Stromal cell of bone marrow (primary cell): ENCODE results near the gene TESK2.
A peak's percentile ranks its signal among the peaks of the same experiment; 100 is the strongest.

ENCODE experiments used
- DNase-seq: peaks from one replicate; pipeline ENCODE4 v3.0.0-alpha.2; 2012; ENCODE audit warnings: low read depth

The TESK2 gene

GRCh38 chr1:45337630-45338325 is 153.2 kb downstream of the TESK2 start:
- DNase-seq: no peak

DNA sequence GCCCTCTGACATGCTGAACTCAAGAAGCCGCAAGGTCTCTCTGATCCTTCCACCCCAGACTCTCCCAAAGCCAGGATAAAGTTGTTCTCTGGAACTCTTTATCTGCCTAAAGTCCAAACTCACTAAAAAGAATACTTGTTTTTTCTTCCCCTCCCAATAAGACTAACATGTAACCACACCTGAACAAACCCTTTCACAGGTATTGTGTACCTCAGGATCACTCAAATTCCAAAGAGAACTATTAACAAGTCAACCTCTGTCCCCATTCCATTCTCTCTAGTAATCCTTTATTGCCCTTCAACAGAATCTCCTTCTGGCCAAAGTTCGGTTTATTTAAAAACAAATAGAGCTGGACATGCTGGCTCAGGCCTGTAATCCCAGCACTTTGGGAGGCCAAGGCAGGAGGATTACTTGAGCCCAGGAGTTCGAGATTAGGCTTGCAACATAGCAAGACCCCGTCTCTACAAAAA is 155.1 kb downstream of the TESK2 start:
- no peak for DNase-seq

DNA sequence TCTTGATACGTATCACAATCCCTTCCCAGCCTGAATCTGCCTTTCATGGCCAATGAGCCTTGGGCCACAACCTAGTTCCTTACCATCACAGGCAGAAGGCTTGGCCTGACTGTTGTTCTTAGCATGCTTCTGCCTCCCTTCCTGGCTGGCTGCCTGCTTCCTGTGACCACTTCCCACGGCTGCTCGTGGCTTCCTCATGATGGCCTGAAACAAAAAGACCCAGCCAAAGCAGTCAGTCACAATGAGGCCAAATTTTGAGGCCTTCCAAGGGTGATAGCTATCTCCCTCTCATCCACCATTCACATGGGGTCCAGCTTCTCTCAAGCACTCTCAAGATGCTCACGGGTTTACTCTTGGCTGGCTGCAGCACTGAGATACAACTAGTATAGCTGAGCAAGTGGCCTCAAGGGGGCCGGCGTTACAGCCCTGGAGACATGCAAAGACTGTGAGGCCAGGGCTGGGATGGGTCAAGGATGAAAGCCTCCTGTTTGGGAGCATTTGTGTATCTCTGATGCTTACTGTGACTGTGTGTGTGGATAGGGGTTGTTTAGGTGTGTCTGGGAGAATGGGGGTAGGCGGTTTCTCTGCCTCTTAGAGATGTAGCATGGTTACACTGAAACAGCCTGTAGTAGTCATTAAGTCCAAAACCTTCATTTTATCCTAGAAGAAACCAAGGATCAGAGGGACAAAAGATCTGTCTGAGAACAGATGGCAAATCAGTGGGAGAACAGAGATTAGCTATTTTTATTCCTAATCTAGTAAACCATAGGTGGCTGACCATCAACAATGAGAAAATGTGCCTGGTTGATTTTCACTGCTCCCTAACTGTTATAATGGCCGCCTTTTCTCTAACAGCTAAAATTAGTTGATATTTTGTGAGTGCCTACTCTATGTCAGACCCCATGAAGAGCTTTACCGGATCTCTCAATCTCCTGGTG is 156.4 kb downstream of the TESK2 start:
- DNase-seq: no peak

GRCh38 chr1:45332346-45332720 is 158.6 kb downstream of the TESK2 start:
- no peak for DNase-seq

- DNase-seq: no peak
Observed at GRCh38 chr1:45331436-45332345, 159.3 kb downstream of the TESK2 start.

GRCh38 chr1:45329445-45329844 is 161.5 kb downstream of the TESK2 start:
- DNase-seq: no peak

DNA sequence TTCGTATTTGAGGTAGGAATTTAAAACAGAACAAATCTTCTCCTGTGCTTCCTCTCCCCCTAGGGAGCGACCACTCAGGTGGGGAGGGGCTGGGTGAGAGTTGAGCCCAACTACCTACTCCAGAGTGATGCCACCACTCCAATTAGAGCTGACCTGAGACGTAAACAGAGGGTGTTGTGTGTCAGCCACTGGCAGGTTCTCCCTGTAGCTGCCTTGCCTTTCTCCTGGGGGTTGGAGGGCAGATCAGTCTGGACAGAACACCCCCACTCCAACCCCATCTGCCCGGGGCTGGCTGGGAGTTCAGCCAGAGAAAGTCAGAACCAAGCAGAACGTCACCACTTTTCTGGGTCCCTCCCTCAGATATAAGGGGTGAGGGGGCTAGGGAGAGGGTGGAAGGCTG is 162.3 kb downstream of the TESK2 start:
- no peak for DNase-seq

- DNase-seq: no peak
Observed at GRCh38 chr1:45327644-45328515, 163.1 kb downstream of the TESK2 start.

DNA sequence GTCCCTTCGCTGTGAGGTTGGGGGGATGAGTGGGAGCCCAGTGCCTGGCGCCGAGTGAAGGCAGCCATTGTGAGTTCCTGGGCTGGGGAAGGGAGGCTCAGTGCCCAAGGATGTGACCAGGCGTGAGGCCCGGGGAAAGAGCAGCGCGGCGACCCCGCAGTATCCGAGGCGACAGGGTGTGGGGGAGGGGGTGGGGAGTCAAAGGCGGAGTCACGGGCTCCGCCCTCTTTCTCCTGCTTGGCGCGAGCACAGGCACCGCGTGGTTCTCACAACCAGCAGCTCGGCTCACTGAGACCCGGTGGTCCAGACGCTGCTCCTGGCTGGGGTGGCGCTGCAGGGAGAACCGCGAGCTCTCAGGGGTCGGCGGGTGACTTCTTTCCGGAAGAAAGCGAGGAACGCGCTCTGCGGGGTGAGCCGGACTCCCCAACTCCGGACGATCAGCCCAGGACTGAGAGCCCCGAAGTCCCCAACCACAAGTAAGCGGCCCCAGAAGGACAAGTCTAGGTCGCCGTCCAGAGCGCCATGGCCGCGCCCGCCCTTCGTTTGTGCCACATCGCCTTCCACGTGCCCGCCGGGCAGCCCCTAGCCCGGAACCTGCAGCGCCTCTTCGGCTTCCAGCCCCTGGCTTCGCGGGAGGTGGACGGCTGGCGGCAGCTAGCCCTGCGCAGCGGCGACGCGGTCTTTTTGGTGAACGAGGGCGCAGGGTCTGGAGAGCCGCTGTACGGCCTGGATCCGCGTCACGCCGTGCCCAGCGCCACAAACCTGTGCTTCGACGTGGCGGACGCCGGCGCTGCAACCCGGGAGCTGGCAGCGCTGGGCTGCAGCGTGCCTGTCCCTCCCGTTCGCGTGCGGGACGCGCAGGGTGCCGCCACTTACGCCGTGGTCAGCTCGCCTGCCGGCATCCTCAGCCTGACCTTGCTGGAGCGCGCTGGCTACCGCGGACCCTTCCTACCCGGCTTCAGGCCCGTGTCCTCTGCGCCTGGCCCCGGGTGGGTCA is 164.0 kb downstream of the TESK2 start, which contains the start of gene HPDL:
TSS of gene HPDL (plus strand) at position 269 of the 997 bp plus-strand sequence. CDS start at position 523, 254 bp downstream.
- DNase-seq: no peak

DNA sequence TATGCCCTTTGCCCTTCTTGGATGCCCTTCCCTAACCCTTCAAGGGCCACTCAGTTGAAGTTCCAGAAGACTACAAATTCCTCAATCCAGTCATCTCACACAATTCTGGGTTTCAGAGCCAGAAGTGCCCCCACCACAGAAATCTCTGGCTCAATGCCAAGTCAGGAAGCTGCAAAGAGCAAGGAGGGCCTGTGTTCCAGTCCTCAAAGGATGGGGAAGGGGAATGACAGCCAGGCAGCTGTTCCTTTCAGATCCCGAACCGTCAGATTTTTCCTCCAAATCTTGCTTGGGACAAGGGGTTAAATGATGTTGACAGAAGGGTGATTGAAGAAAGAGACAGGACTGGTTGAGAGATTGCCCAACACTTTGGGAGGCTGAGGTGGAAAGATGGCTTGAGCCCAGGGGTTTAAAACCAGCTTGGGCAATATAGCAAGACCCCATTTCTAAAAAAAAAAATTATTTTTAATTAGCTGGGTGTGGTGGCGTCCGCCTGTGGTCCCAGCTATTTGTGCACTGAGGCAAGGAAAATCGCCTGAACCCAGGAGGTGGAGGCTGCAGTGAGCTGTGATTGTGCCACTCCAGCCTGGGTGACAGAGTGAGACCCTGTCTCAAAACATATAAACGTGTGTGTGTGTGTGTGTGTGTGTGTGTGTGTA is 165.0 kb downstream of the TESK2 start:
- no peak for DNase-seq

GRCh38 chr1:45322486-45323040 is 168.4 kb downstream of the TESK2 start:
- no peak for DNase-seq

GRCh38 chr1:45321444-45321843 is 169.5 kb downstream of the TESK2 start:
- DNase-seq: no peak

GRCh38 chr1:45319761-45320160 is 171.2 kb downstream of the TESK2 start:
- no peak for DNase-seq

GRCh38 chr1:45317166-45317565 is 173.8 kb downstream of the TESK2 start:
- DNase-seq: no peak

GRCh38 chr1:45314266-45314665 is 176.7 kb downstream of the TESK2 start:
- no peak for DNase-seq

GRCh38 chr1:45306905-45307304 is 184.1 kb downstream of the TESK2 start:
- DNase-seq: no peak

GRCh38 chr1:45306319-45306718 is 184.6 kb downstream of the TESK2 start:
- DNase-seq: peak; percentile 15

DNA sequence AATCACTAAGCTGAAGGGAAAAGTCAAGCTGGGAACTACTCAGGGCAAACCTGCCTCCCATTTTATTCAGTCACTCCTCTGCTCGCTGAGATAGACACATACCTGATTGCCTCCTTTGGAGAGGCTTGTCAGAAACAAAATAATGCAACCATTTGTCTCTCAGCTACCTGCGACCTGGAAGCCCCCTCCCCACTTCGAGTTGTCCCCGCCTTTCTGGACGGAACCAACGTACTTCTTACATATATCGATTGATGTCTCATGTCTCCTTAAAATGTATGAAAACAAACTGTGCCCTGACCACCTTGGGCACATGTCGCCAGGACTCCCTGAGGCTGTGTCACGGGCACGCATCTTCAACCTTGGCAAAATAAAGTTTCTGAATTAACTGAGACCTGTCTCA is 185.7 kb downstream of the TESK2 start:
- no peak for DNase-seq
